NCI-H187 (cell line): Measurements from ENCODE around the gene RBMS3.
A peak's percentile ranks its signal among the peaks of the same experiment; 100 is the strongest.
"Not testable (repeated sequence)": the region's sequence is repeated elsewhere in the genome, so short reads cannot be mapped to it uniquely, and the experiment has no call there.

ENCODE experiments used
- DNase-seq, 2 experiments: peaks; one replicate each; lab custom pipeline; 2025; lab: John Stamatoyannopoulos, UW

The RBMS3 gene

GRCh38 chr3:29339016-29339833 lies 58.4 kb downstream of the RBMS3 start:
- no peak for DNase-seq

- no peak for DNase-seq
These were observed 63.3 kb downstream of the RBMS3 start for GRCh38 chr3:29344154-29344553.

- DNase-seq: no peak
These were observed 64.1 kb downstream of the RBMS3 start for GRCh38 chr3:29344935-29345334.

- DNase-seq: no peak
These were observed 64.8 kb downstream of the RBMS3 start for GRCh38 chr3:29345516-29346300.

GRCh38 chr3:29346828-29347227 lies 66.0 kb downstream of the RBMS3 start:
- no peak for DNase-seq

- DNase-seq: no peak
These were observed 66.5 kb downstream of the RBMS3 start for GRCh38 chr3:29347412-29347811.

GRCh38 chr3:29348316-29348715 lies 67.4 kb downstream of the RBMS3 start:
- DNase-seq: no peak

GRCh38 chr3:29349049-29349448 lies 68.2 kb downstream of the RBMS3 start:
- no peak for DNase-seq

- DNase-seq: no peak
These were observed 72.9 kb downstream of the RBMS3 start for GRCh38 chr3:29353807-29354206.

- no peak for DNase-seq
These were observed 74.0 kb downstream of the RBMS3 start for GRCh38 chr3:29354894-29355293.

- DNase-seq: no peak
These were observed 75.2 kb downstream of the RBMS3 start for GRCh38 chr3:29356062-29356461.

- DNase-seq: not testable (repeated sequence)
These were observed 79.4 kb downstream of the RBMS3 start for GRCh38 chr3:29360289-29360688.

GRCh38 chr3:29363110-29363509 lies 82.2 kb downstream of the RBMS3 start:
- DNase-seq: no peak

- no peak for DNase-seq
These were observed 89.2 kb downstream of the RBMS3 start for GRCh38 chr3:29370021-29370420.

- DNase-seq: no peak
These were observed 89.9 kb downstream of the RBMS3 start for GRCh38 chr3:29370476-29371420.

- DNase-seq: no peak
These were observed 92.3 kb downstream of the RBMS3 start for GRCh38 chr3:29373131-29373680.

- DNase-seq: no peak
These were observed 93.4 kb downstream of the RBMS3 start for GRCh38 chr3:29374226-29374625.

GRCh38 chr3:29379097-29379496 lies 98.2 kb downstream of the RBMS3 start:
- no peak for DNase-seq

- no peak for DNase-seq
These were observed 100.7 kb downstream of the RBMS3 start for GRCh38 chr3:29381595-29381994.

GRCh38 chr3:29382409-29382808 lies 101.5 kb downstream of the RBMS3 start:
- DNase-seq: no peak

- DNase-seq: no peak
These were observed 102.0 kb downstream of the RBMS3 start for GRCh38 chr3:29382845-29383244.

GRCh38 chr3:29384640-29385039 lies 103.8 kb downstream of the RBMS3 start:
- DNase-seq: peak in 1 of 2 experiments; percentile 35
